GM19023 (cell line): ENCODE data around the gene TCF7.

Experiments used
- ATAC-seq: cut with Tn5 transposase; IDR thresholded peaks from one replicate; pipeline ENCODE4 v1.9.1; 2021; ENCODE audit warnings: mild to moderate bottlenecking, moderate library complexity; ENCODE audit not compliant: unreplicated experiment

The TCF7 gene

GRCh38 chr5:134088994-134089560, 25.4 kb upstream of the TCF7 start:
- ATAC-seq = no peak

DNA sequence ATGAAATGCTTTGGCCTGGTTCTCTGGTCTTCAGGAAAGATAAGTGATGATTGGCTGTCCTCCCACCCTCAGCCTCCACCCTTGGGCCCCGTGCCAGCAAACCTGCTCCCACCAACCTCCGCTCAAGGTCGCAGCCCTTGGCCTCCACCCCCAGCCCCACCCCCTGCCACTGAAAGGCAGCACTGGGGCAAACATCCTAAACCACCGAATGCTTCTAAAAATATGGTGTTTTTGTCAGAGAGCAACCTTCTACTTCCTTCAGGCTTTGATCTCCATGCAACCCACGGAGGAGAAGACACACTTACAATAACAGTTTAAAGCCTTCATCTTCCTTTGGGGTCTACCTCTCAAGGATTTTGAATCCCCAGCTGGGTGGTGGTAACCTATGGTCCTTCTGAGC, 24.0 kb upstream of the TCF7 start:
- ATAC-seq = no peak

GRCh38 chr5:134091626-134092121, 22.8 kb upstream of the TCF7 start:
- ATAC-seq = no peak

- ATAC-seq = no peak
These were observed 21.6 kb upstream of the TCF7 start for GRCh38 chr5:134092875-134093274.

DNA sequence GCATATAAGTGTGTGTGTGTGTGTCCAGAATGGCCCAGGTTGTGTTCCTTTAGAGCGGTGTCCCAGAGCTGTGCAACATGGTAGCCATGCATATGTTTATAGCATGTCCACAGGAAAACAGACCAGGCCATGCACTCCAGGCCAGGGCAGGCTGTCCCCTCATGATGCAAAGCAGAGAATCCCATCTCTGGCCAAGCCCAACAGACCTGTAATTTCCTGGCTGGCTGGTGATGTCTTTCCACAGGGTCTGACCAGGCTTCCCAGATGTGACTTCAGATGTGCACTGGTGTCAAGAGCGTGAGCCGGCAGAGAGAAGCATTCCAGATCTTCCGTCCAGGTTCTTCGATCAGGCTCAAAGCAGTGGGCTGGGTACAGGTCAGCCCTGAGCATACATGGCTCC, 21.1 kb upstream of the TCF7 start:
- ATAC-seq = no peak

GRCh38 chr5:134095293-134095692, 19.2 kb upstream of the TCF7 start:
- no peak for ATAC-seq

- ATAC-seq = no peak
These were observed 18.4 kb upstream of the TCF7 start for GRCh38 chr5:134095887-134096589.

DNA sequence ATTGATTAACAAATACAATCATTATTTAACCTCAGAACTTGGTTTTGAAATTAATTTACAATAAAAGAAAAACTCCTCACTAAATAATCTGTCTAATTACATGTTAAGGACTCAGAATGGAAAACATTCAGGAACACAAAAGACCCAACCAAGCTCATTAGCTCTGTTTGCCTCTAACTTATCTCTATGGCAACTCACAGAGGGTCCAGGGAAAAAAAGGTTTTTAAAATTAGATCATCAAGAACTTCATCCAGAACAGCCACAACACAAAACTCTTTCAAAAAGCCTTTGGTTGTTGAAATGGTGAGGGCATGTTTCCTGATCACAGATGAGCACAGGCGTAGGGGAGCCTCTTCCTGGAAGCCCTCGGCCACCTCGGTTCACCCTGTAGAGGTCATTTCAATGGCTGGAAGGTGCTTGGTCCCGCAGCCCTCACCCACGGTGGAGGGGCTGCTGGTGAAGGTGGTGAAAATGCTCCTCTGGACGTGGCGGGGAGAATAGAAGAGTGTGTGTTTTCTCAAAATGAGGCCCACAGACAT, 17.2 kb upstream of the TCF7 start:
- ATAC-seq = no peak

DNA sequence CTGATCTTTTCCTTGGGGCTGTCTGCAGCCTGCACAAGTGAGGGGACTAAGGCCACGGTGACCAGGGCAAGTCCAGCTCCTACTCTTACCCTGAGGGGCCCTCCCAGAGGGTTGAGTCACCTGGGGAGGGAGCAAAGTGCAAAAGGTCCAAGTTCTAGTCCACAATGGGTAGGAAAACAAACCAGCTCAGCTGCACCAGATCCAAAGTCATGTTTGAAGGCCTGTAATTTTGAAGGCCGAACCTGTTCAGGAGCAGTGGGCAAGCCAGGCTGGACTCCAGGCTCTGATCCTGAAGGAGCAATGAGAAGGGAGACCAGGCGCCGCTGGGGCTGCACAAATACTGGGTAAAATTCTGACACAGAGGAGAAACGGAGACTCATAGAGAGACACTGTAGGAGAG, 15.8 kb upstream of the TCF7 start:
- no peak for ATAC-seq

- ATAC-seq = no peak
These were observed 15.1 kb upstream of the TCF7 start for GRCh38 chr5:134099288-134099872.

- ATAC-seq = no peak
These were observed 14.6 kb upstream of the TCF7 start for GRCh38 chr5:134099939-134100282.

GRCh38 chr5:134100283-134101091, 14.0 kb upstream of the TCF7 start:
- peak; percentile 83 for ATAC-seq

- ATAC-seq = no peak
These were observed 12.6 kb upstream of the TCF7 start for GRCh38 chr5:134101686-134102439.

DNA sequence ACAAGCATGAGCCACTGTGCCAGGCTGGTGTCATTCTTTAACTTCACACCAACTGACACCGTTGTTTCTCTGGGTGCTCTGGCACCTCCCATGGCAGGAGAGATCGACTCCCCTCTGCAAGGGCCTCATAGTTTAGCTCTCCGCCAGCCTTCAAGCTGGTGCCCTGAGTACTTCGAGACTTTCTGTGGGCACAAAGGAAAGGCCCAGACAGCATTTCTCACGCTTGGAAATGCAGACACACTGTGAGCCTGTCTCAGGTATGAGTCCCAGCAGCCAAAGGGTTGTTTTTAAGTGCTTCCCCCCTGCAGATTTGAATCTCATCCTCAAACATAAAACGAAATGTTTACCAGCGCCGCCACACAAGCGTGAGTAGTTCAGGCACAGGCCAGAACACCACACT, 11.1 kb upstream of the TCF7 start:
- ATAC-seq = no peak

GRCh38 chr5:134103998-134104654, 10.4 kb upstream of the TCF7 start:
- ATAC-seq = no peak

- no peak for ATAC-seq
These were observed 7.3 kb upstream of the TCF7 start for GRCh38 chr5:134106991-134107701.

DNA sequence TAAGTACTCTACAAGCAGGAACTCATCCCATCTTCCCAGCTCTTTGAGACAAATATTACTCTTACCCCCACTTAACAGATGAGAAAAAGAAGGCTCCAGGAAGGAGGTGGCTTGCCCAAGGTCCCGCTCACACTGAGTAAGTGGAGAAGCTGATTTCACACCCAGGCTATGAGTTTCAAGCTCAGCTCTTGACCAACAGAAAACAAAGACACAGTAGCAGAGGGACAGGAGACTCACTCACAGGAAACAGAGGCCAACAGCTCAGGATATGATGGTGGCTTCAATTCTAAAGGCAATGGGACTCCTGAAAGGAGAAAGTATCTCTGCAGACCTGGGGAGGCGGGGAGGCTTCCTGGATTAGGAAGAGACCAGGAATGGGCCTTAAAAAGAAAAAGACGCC, 6.7 kb upstream of the TCF7 start:
- ATAC-seq = no peak

DNA sequence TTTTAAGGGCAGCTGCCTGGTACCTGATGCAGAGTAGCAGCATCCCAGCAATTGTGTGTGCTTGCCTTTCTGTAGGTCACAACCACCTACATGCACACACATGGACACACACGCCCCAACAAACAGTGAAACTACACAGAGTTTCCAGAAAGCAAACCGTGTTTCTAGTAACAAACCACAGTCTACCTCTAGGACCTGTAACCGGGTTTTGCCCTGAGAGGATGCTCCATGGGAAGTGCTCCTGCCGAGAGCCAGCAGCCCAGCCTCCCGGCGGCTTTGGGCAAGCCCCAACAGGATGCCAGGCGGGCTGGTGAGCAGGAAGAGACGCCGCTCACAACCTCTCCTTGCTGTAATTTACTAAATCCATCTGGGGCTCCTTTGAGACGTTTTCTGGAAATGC, 4.1 kb upstream of the TCF7 start:
- no peak for ATAC-seq
